ENCODE data around the gene BTG4.

The BTG4 gene

GRCh38 chr11:111535281-111535680 is 23.1 kb upstream of the BTG4 start:
- DNase-seq = no peak

GRCh38 chr11:111532365-111532709 is 20.2 kb upstream of the BTG4 start:
- DNase-seq = no peak

GRCh38 chr11:111531687-111532364 is 19.6 kb upstream of the BTG4 start:
- peak; percentile 51 to 58 for DNase-seq

GRCh38 chr11:111531136-111531535 is 18.9 kb upstream of the BTG4 start:
- no peak for DNase-seq

GRCh38 chr11:111530091-111530490 is 17.9 kb upstream of the BTG4 start:
- DNase-seq = no peak

- no peak for DNase-seq
Observed at GRCh38 chr11:111528557-111528956, 16.4 kb upstream of the BTG4 start.

- DNase-seq = no peak
Observed at GRCh38 chr11:111527279-111527678, 15.1 kb upstream of the BTG4 start.

GRCh38 chr11:111526501-111526900 is 14.3 kb upstream of the BTG4 start:
- DNase-seq = no peak

GRCh38 chr11:111525456-111525855 is 13.3 kb upstream of the BTG4 start:
- no peak for DNase-seq

GRCh38 chr11:111524056-111524455 is 11.9 kb upstream of the BTG4 start:
- no peak for DNase-seq

- no peak for DNase-seq
Observed at GRCh38 chr11:111523343-111523742, 11.2 kb upstream of the BTG4 start.

GRCh38 chr11:111522426-111522825 is 10.2 kb upstream of the BTG4 start:
- no peak for DNase-seq

GRCh38 chr11:111521135-111521534 is 8.9 kb upstream of the BTG4 start:
- DNase-seq = no peak

- DNase-seq = no peak
Observed at GRCh38 chr11:111520560-111520959, 8.4 kb upstream of the BTG4 start.

- no peak for DNase-seq
Observed at GRCh38 chr11:111518668-111519067, 6.5 kb upstream of the BTG4 start.

- DNase-seq = no peak
Observed at GRCh38 chr11:111515591-111515990, 3.4 kb upstream of the BTG4 start.

- no peak for DNase-seq
Observed at GRCh38 chr11:111514216-111515031, 2.2 kb upstream of the BTG4 start, which contains the start of gene HOATZ. Gene HOATZ, plus strand, starts transcription at chr11:111514778. Its CDS starts 7 bp downstream, at chr11:111514785.

GRCh38 chr11:111513240-111513605 is 1.0 kb upstream of the BTG4 start:
- no peak for DNase-seq

GRCh38 chr11:111510311-111510710 is 1.9 kb downstream of the BTG4 start:
- DNase-seq = no peak

- no peak for DNase-seq
Observed at GRCh38 chr11:111502611-111503010, 9.6 kb downstream of the BTG4 start.

GRCh38 chr11:111500481-111500880 is 11.7 kb downstream of the BTG4 start:
- no peak for DNase-seq

- DNase-seq = no peak
Observed at GRCh38 chr11:111499483-111499882, 12.7 kb downstream of the BTG4 start.

GRCh38 chr11:111494040-111494439 is 18.1 kb downstream of the BTG4 start:
- DNase-seq = no peak

GRCh38 chr11:111490496-111490895 is 21.7 kb downstream of the BTG4 start:
- DNase-seq = no peak

- no peak for DNase-seq
Observed at GRCh38 chr11:111483431-111483830, 28.8 kb downstream of the BTG4 start.
